ENCODE measurements around the gene FIGN. TPM values are rescaled to one million over a fixed set of nuclear protein-coding genes. Genes with fewer than 3 reads are reported as not detected.

The FIGN gene
- total and polyA plus RNA-seq, 2 of the 13 experiments (the other 11 are each of a cell fraction or from before 2014, with no cell fraction given): 6.6 to 6.7 TPM

GRCh38 chr2:163736433-163737189, 803 bp upstream of the FIGN start (continued):
- TF ChIP-seq PCBP1 (IDR thresholded peaks at IDR 0.05; ENCODE audit: borderline replicate concordance, low read depth, low read length) (no peak; the same call in 1 of the 2 replicates), HOXA9 (CRISPR knock-in tag; IDR thresholded peaks at IDR 0.05; ENCODE audit: borderline replicate concordance) (no peak), RELA (CRISPR knock-in tag; IDR thresholded peaks at IDR 0.05) (no peak), MLXIP (CRISPR knock-in tag; IDR thresholded peaks at IDR 0.05; ENCODE audit: borderline replicate concordance) (no peak), ZNF335 (CRISPR knock-in tag; IDR thresholded peaks at IDR 0.05) (no peak), ONECUT2 (CRISPR knock-in tag; IDR thresholded peaks at IDR 0.05) (no peak), ZNF672 (CRISPR knock-in tag; IDR thresholded peaks at IDR 0.05) (no peak), HNRNPK (IDR thresholded peaks at IDR 0.05; ENCODE audit: low read depth, low read length, poor library complexity, severe bottlenecking) (peak; percentile 76), TRIM24 (CRISPR knock-in tag; IDR thresholded peaks at IDR 0.05) (no peak), ZNF263 (CRISPR knock-in tag; IDR thresholded peaks at IDR 0.05) (no peak; the same call in 1 of the 2 replicates), XRCC5 (optimal IDR thresholded peaks at IDR 0.05; ENCODE audit: low read length) (peak; percentile 84), KAT7 (CRISPR knock-in tag; IDR thresholded peaks at IDR 0.05; ENCODE audit: borderline replicate concordance) (peak; percentile 21; the same call in 1 of the 2 replicates), ZNF12 (CRISPR knock-in tag; IDR thresholded peaks at IDR 0.05) (0 out of 2 replicates have a peak, but pooled peaks have one; percentile 19), ZNF33B (CRISPR knock-in tag; IDR thresholded peaks at IDR 0.05) (no peak; the same call in 1 of the 2 replicates), EED (CRISPR knock-in tag; IDR thresholded peaks at IDR 0.05) (0 out of 2 replicates have a peak, but pooled peaks have one; percentile 40), NKX3-1 (CRISPR knock-in tag; IDR thresholded peaks at IDR 0.05) (0 out of 2 replicates have a peak, but pooled peaks have one; percentile 43), RXRB (CRISPR knock-in tag; IDR thresholded peaks at IDR 0.05; ENCODE audit: borderline replicate concordance) (no peak), ZNF20 (CRISPR knock-in tag; IDR thresholded peaks at IDR 0.05) (0 out of 2 replicates have a peak, but pooled peaks have one; percentile 36), ZFP36L2 (CRISPR knock-in tag; IDR thresholded peaks at IDR 0.05) (no peak), ZNF234 (CRISPR knock-in tag; conservative IDR thresholded peaks at IDR 0.05) (peak; percentile 93)
- TF ChIP-seq, protein P1, sequence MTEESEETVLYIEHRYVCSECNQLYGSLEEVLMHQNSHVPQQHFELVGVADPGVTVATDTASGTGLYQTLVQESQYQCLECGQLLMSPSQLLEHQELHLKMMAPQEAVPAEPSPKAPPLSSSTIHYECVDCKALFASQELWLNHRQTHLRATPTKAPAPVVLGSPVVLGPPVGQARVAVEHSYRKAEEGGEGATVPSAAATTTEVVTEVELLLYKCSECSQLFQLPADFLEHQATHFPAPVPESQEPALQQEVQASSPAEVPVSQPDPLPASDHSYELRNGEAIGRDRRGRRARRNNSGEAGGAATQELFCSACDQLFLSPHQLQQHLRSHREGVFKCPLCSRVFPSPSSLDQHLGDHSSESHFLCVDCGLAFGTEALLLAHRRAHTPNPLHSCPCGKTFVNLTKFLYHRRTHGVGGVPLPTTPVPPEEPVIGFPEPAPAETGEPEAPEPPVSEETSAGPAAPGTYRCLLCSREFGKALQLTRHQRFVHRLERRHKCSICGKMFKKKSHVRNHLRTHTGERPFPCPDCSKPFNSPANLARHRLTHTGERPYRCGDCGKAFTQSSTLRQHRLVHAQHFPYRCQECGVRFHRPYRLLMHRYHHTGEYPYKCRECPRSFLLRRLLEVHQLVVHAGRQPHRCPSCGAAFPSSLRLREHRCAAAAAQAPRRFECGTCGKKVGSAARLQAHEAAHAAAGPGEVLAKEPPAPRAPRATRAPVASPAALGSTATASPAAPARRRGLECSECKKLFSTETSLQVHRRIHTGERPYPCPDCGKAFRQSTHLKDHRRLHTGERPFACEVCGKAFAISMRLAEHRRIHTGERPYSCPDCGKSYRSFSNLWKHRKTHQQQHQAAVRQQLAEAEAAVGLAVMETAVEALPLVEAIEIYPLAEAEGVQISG (CRISPR knock-in tag; IDR thresholded peaks at IDR 0.05): peak; percentile 13; the same call in 1 of the 2 replicates
- TF ChIP-seq, protein P2, sequence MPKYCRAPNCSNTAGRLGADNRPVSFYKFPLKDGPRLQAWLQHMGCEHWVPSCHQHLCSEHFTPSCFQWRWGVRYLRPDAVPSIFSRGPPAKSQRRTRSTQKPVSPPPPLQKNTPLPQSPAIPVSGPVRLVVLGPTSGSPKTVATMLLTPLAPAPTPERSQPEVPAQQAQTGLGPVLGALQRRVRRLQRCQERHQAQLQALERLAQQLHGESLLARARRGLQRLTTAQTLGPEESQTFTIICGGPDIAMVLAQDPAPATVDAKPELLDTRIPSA (CRISPR knock-in tag; IDR thresholded peaks at IDR 0.05; ENCODE audit: borderline replicate concordance): 0 out of 2 replicates have a peak, but pooled peaks have one; percentile 29

Measured in HepG2 (cell line).